GM19468 (cell line): ENCODE data around the gene LRRC8E.

ENCODE experiments used
- ATAC-seq: cut with Tn5 transposase; IDR thresholded peaks from one replicate; pipeline ENCODE4 v1.9.1; 2021; ENCODE audit warnings: mild to moderate bottlenecking, moderate library complexity, moderate number of reproducible peaks; ENCODE audit not compliant: unreplicated experiment; ENCODE audit errors: extremely low read depth

LRRC8E gene

GRCh38 chr19:7944177-7944761, 56.0 kb downstream of the LRRC8E start:
- ATAC-seq: no peak

- no peak for ATAC-seq
Measured at GRCh38 chr19:7947939-7948338, 59.6 kb downstream of the LRRC8E start.
